Naive thymus-derived CD4-positive, alpha-beta T cell (primary cell): ENCODE measurements around the gene GTPBP6. TPM values are rescaled to one million over a fixed set of nuclear protein-coding genes. Genes with fewer than 3 reads are reported as not detected.
"Not testable (repeated sequence)": the region's sequence is repeated elsewhere in the genome, so short reads cannot be mapped to it uniquely, and the experiment has no call there.

ENCODE experiments used
- ATAC-seq: fragments of 150-1000 bp; cut with Tn5 transposase; 2 replicates; pipeline ENCODE4 v1.10.0; 2021; ENCODE audit warnings: mild to moderate bottlenecking, moderate library complexity
- CTCF ChIA-PET: fragments of 350-600 bp; sonication (Branson Sonifier 250); formaldehyde crosslinking; loops from one replicate; lab custom pipeline; 2021; ENCODE audit warnings: antibody characterized with exemption; lab: Charles Lee
- POLR2A ChIA-PET: fragments of 350-600 bp; sonication (Branson Sonifier 250); formaldehyde crosslinking; loops from one replicate; lab custom pipeline; 2021; ENCODE audit warnings: antibody characterized with exemption, inconsistent platforms; lab: Charles Lee
- DNase-seq, 9 donors: peaks; one replicate each; pipeline versions ENCODE4 v3.0.0 to v3.0.0-alpha.2; 2020 to 2022; ENCODE audit warnings: mixed read lengths in 1 of 9
- H3K27ac ChIP-seq: one replicate; pipeline ENCODE4 v1.7.0; 2013; ENCODE audit warnings: mild to moderate bottlenecking, low read depth, low read length, moderate library complexity
- H3K27me3 ChIP-seq, 2 donors: one replicate each; pipeline ENCODE4 v1.7.0; 2013; ENCODE audit warnings: low read length in 2 of 2, mild to moderate bottlenecking in 2 of 2, moderate library complexity in 2 of 2; ENCODE audit not compliant: control insufficient read depth in 2 of 2, insufficient read depth in 2 of 2
- H3K36me3 ChIP-seq, 3 experiments: 1 replicate in 2 of 3; 2 replicates in 1 of 3; pipeline ENCODE4 v1.7.0; 2013; ENCODE audit warnings: low read length in 3 of 3, mild to moderate bottlenecking in 3 of 3, moderate library complexity in 1 of 3; ENCODE audit not compliant: insufficient read depth in 3 of 3, control insufficient read depth in 2 of 3
- H3K4me1 ChIP-seq, 2 donors: one replicate each; pipeline ENCODE4 v1.7.0; 2013; ENCODE audit warnings: low read length in 2 of 2, mild to moderate bottlenecking in 2 of 2, moderate library complexity in 1 of 2; ENCODE audit not compliant: control insufficient read depth in 2 of 2, insufficient read depth in 2 of 2
- H3K4me3 ChIP-seq: 2 replicates; pipeline ENCODE4 v1.7.0; 2013; ENCODE audit warnings: mild to moderate bottlenecking, low read length
- H3K9me3 ChIP-seq, 3 experiments: 1 replicate in 2 of 3; 2 replicates in 1 of 3; pipeline ENCODE4 v1.7.0; 2013; ENCODE audit warnings: low read length in 3 of 3; ENCODE audit not compliant: control insufficient read depth in 2 of 3
- H3K27ac Mint-ChIP-seq, 9 donors: one replicate each; pipeline ENCODE4 v1.8.0; 2020 to 2022; ENCODE audit warnings: mixed read lengths in 9 of 9, mild to moderate bottlenecking in 8 of 9, moderate library complexity in 5 of 9, inconsistent platforms in 2 of 9
- H3K27me3 Mint-ChIP-seq, 5 donors: one replicate each; pipeline ENCODE4 v1.8.0; 2021 to 2022; ENCODE audit warnings: mixed read lengths in 5 of 5, mild to moderate bottlenecking in 1 of 5
- H3K36me3 Mint-ChIP-seq, 5 donors: one replicate each; pipeline ENCODE4 v1.8.0; 2020 to 2022; ENCODE audit warnings: mixed read lengths in 5 of 5, mild to moderate bottlenecking in 3 of 5, inconsistent platforms in 1 of 5
- H3K4me1 Mint-ChIP-seq, 7 donors: one replicate each; pipeline ENCODE4 v1.8.0; 2020 to 2022; ENCODE audit warnings: mixed read lengths in 7 of 7, mild to moderate bottlenecking in 3 of 7, inconsistent platforms in 1 of 7
- H3K4me3 Mint-ChIP-seq, 10 donors: one replicate each; pipeline ENCODE4 v1.8.0; 2020 to 2022; ENCODE audit warnings: mild to moderate bottlenecking in 10 of 10, mixed read lengths in 10 of 10, moderate library complexity in 6 of 10, inconsistent platforms in 2 of 10
- H3K9me3 Mint-ChIP-seq, 11 donors: one replicate each; pipeline ENCODE4 v1.8.0; 2020 to 2022; ENCODE audit warnings: mixed read lengths in 11 of 11, mild to moderate bottlenecking in 4 of 11, inconsistent platforms in 1 of 11, moderate library complexity in 1 of 11
- intact Hi-C, 2 donors: fragments of 100-400 bp; cut with micrococcal nuclease; formaldehyde crosslinking; loops; one replicate each; pipeline ENCODE4 v1.15.1; 2023
- polyA plus RNA-seq, 2 donors: library from polyadenylated mRNA; unstranded; fragments of 300-500 nt; fragmentation: Illumina TruSeq; gene quantifications; one replicate each; pipeline ENCODE4 v1.2.3, GENCODE V29; 2021
- total RNA-seq, 6 experiments: library from RNA in 5 of 6; stranded (reverse) in 5 of 6; gene quantifications; 1 replicate in 5 of 6; 2 replicates in 1 of 6; pipeline ENCODE4 v1.2.3 and lab custom pipeline; 2021 to 2026

Gene GTPBP6
- total and polyA plus RNA-seq, 7 experiments from 2014 or later: 38.9 to 95.2 (median 73.9) TPM

DNA sequence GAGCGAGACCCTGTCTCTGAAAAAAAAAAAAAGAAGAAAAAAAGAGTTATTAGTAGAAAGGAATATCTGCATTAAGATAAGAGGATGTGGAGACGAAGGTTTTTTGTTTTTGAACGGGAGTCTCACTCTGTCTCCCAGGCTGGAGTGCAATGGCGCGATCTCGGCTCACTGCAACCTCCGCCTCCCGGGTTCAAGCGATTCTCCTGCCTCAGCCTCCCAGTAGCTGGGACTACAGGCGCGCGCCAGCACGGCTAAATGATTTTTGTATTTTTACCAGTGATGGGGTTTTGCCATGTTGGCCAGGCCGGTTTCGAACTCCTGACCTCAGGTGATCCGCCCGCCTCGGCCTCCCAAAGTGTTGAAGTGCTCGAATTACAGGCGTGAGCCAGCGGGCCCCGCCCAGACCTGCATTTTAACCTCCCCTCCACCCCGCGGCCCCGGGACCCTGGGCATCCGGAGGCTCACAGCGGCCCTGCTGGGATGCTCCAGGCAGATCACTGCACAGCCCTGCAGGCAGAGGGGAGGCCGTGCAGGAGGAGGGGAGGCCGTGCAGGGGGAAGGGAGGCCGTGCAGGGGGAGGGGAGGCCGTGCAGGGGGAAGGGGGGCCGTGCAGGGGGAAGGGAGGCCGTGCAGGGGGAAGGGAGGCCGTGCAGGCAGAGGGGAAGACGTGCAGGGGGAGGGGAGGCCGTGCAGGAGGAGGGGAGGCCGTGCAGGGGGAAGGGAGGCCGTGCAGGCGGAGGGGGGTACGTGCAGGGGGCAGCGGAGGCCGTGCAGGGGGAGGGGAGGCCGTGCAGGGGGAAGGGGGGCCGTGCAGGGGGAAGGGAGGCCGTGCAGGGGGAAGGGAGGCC is 38.6 kb downstream of the GTPBP6 start:
- H3K27me3 ChIP-seq, H3K9me3 ChIP-seq, H3K9me3 Mint-ChIP-seq, H3K36me3 Mint-ChIP-seq, H3K27ac ChIP-seq, CTCF ChIA-PET, H3K4me3 ChIP-seq, ATAC-seq, H3K36me3 ChIP-seq, H3K27me3 Mint-ChIP-seq, POLR2A ChIA-PET, intact Hi-C loops: not testable (repeated sequence)
- peaks cover 0 to 17% of the 10 kb centered on the region in 2 donors for H3K4me1 ChIP-seq
- peak overlapping the region in 4 of 9 donors; percentile 18 to 81 (median 71) for H3K27ac Mint-ChIP-seq
- peaks cover 15 to 41% (median 24%) of the 10 kb centered on the region in 7 donors for H3K4me1 Mint-ChIP-seq
- DNase-seq: peak in 1 of 9 donors; percentile 3
- H3K4me3 Mint-ChIP-seq: peak overlapping the region in 8 of 10 donors; percentile 13 to 84 (median 68)

GRCh38 chrX:276581-277201 is 41.9 kb downstream of the GTPBP6 start:
- no peaks in the 10 kb centered on the region for H3K9me3 Mint-ChIP-seq

GRCh38 chrX:275967-276580 is 42.5 kb downstream of the GTPBP6 start:
- Histone ChIP-seq H3K4me1 (peaks cover 0 to 8% of the 10 kb centered on the region in 2 donors), H3K9me3 (no peaks in the 10 kb centered on the region), H3K27ac (peak overlapping the region; percentile 59), H3K4me3 (peak overlapping the region; percentile 72), H3K27me3 (no peaks in the 10 kb centered on the region), H3K36me3 (peaks cover 0 to 3% (median 0%) of the 10 kb centered on the region in 3 experiments)
- H3K36me3 Mint-ChIP-seq: no peaks in the 10 kb centered on the region
- intact Hi-C loops: no loop called here
- DNase-seq (peak in 8 of 9 donors; percentile 29 to 54 (median 34)), ATAC-seq (peak; percentile 91)
- H3K9me3 Mint-ChIP-seq: no peaks in the 10 kb centered on the region
- H3K27ac Mint-ChIP-seq: peak overlapping the region in 3 of 9 donors; percentile 33 to 63 (median 60)
- CTCF ChIA-PET: no interaction called here
- POLR2A ChIA-PET: no interaction called here
- H3K27me3 Mint-ChIP-seq: peaks cover 0 to 7% (median 0%) of the 10 kb centered on the region in 5 donors
- peak overlapping the region; percentile 75 to 87 (median 81) for H3K4me3 Mint-ChIP-seq
- peaks cover 5 to 24% (median 14%) of the 10 kb centered on the region in 7 donors for H3K4me1 Mint-ChIP-seq

More at GRCh38 chrX:276581-277201, 41.9 kb downstream of the GTPBP6 start:
- peak overlapping the region; percentile 59 for H3K27ac ChIP-seq
- DNase-seq (peak in 2 of 9 donors; percentile 20 to 27), ATAC-seq (peak; percentile 51)
- H3K9me3 ChIP-seq: no peaks in the 10 kb centered on the region
- Mint-ChIP-seq H3K27ac (peak overlapping the region in 2 of 9 donors; percentile 60 to 63), H3K4me1 (peaks cover 5 to 29% (median 19%) of the 10 kb centered on the region in 7 donors), H3K36me3 (no peaks in the 10 kb centered on the region), H3K27me3 (peaks cover 0 to 7% (median 0%) of the 10 kb centered on the region in 5 donors), H3K4me3 (peak overlapping the region; percentile 75 to 87 (median 81))
- CTCF ChIA-PET: no interaction called here
- no peaks in the 10 kb centered on the region for H3K27me3 ChIP-seq
- H3K4me1 ChIP-seq: peaks cover 0 to 8% of the 10 kb centered on the region in 2 donors
- POLR2A ChIA-PET: no interaction called here
- H3K36me3 ChIP-seq: peaks cover 0 to 3% (median 0%) of the 10 kb centered on the region in 3 experiments
- peak overlapping the region; percentile 72 for H3K4me3 ChIP-seq
- intact Hi-C loops: no loop called here

DNA sequence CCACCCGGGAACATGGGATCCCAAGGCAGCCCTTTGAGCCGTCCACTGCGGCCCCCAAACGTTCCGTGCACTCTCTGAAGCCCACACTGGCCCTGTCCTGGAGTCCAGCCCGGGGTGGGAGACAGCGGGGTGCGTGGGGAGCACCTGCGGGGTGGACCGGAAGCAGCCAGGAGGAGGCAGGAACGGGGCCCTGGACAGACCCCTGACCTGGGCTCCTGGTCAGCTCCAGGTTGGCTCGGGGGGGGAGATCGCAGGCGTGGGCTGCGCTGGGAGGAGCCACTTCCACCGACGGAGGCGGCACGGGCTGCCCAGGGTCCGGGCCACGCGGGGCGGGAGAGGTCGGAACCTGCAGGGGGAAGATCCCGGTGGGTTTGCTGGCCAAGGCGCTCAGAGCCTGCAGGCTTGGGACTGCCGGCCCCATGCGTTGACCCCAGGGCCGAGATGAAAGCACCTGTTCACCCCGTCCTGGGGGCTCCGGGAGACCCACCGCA is 43.1 kb downstream of the GTPBP6 start:
- Mint-ChIP-seq H3K4me1 (peaks cover 5 to 23% (median 14%) of the 10 kb centered on the region in 7 donors), H3K36me3 (no peaks in the 10 kb centered on the region), H3K9me3 (no peaks in the 10 kb centered on the region), H3K27me3 (peaks cover 0 to 7% (median 0%) of the 10 kb centered on the region in 5 donors), H3K4me3 (peak overlapping the region in 9 of 10 donors; percentile 50 to 90 (median 78)), H3K27ac (peak overlapping the region in 2 of 9 donors; percentile 38 to 65)
- intact Hi-C loops: no loop called here
- peaks cover 0 to 3% (median 0%) of the 10 kb centered on the region in 3 experiments for H3K36me3 ChIP-seq
- H3K4me1 ChIP-seq: peaks cover 0 to 8% of the 10 kb centered on the region in 2 donors
- no peaks in the 10 kb centered on the region for H3K27me3 ChIP-seq
- ATAC-seq: no peak
- peak in 2 of 9 donors; percentile 8 to 17 for DNase-seq
- POLR2A ChIA-PET: no interaction called here
- peak overlapping the region; percentile 72 for H3K4me3 ChIP-seq
- CTCF ChIA-PET: no interaction called here
- H3K27ac ChIP-seq: peak overlapping the region; percentile 59
- no peaks in the 10 kb centered on the region for H3K9me3 ChIP-seq

- H3K27ac Mint-ChIP-seq: peak overlapping the region in 3 of 9 donors; percentile 38 to 65 (median 54)
- no peak for DNase-seq
- Histone ChIP-seq H3K27ac (no peak overlapping the region), H3K27me3 (no peaks in the 10 kb centered on the region), H3K4me3 (no peak overlapping the region), H3K9me3 (no peaks in the 10 kb centered on the region), H3K36me3 (peaks cover 0 to 3% (median 0%) of the 10 kb centered on the region in 3 experiments), H3K4me1 (peaks cover 0 to 8% of the 10 kb centered on the region in 2 donors)
- intact Hi-C loops: no loop called here
- H3K4me1 Mint-ChIP-seq: peaks cover 5 to 23% (median 14%) of the 10 kb centered on the region in 7 donors
- peaks cover 0 to 7% (median 0%) of the 10 kb centered on the region in 5 donors for H3K27me3 Mint-ChIP-seq
- peak overlapping the region in 9 of 10 donors; percentile 50 to 90 (median 72) for H3K4me3 Mint-ChIP-seq
- ChIA-PET POLR2A (no interaction called here), CTCF (no interaction called here)
- peak; percentile 66 for ATAC-seq
- no peaks in the 10 kb centered on the region for H3K36me3 Mint-ChIP-seq
- no peaks in the 10 kb centered on the region for H3K9me3 Mint-ChIP-seq
These were observed 43.6 kb downstream of the GTPBP6 start for GRCh38 chrX:274904-275475.

DNA sequence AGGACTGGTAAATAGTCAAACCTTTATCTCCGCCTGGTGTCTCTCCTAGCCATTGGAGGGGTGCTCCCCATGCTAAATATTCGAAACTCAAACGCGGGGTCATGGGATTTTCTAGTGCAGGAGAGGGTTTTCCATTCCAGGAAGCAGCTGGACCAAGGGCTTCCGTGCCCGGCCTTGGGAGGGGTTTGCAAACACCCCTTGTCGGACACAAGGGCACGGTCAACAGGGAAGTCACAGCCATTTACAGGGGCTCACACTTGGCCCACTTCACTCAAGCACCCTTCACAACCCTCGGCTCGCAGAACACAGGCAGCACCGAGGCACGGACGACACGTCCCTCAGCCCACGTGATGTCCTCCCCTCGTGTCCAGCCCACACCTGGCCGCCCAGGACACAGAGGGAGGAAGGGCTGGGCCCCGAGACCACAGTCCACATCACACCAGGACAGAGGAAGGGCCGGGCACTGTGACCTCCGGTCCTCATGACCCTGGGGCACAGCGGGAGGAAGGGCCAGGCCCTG is 47.7 kb downstream of the GTPBP6 start:
- no peak for ATAC-seq

More for the DNA sequence above, 47.7 kb downstream of the GTPBP6 start:
- intact Hi-C loops: no loop called here
- Mint-ChIP-seq H3K27ac (no peak overlapping the region), H3K9me3 (no peaks in the 10 kb centered on the region), H3K27me3 (peaks cover 0 to under 1% (median 0%) of the 10 kb centered on the region in 5 donors), H3K4me1 (peaks cover 0 to 5% (median 0%) of the 10 kb centered on the region in 7 donors), H3K36me3 (no peaks in the 10 kb centered on the region), H3K4me3 (no peak overlapping the region)
- H3K27me3 ChIP-seq: no peaks in the 10 kb centered on the region
- ChIA-PET POLR2A (no interaction called here), CTCF (no interaction called here)
- peaks cover 0 to 7% of the 10 kb centered on the region in 2 donors for H3K4me1 ChIP-seq
- no peak overlapping the region for H3K4me3 ChIP-seq
- DNase-seq: peak in 1 of 9 donors; percentile 15
- H3K36me3 ChIP-seq: no peaks in the 10 kb centered on the region
- H3K9me3 ChIP-seq: no peaks in the 10 kb centered on the region
- no peak overlapping the region for H3K27ac ChIP-seq
